DND-41 (cell line): Measurements from ENCODE around the gene MACROD2.

ENCODE experiments used
- EZH2 ChIP-seq: IDR thresholded peaks from 3 replicates; pipeline ENCODE4 v1.6.1; 2012; ENCODE audit warnings: borderline replicate concordance, low read depth, mild to moderate bottlenecking, moderate library complexity, low read length, inconsistent platforms; ENCODE audit not compliant: severe bottlenecking
- TF ChIP-seq, protein P1 (sequence below): IDR thresholded peaks from 2 replicates; pipeline ENCODE4 v1.5.1; 2012; ENCODE audit warnings: borderline replicate concordance, low read length, moderate library complexity, mild to moderate bottlenecking; ENCODE audit not compliant: poor library complexity, severe bottlenecking; ENCODE audit errors: extremely low read depth

DNA sequence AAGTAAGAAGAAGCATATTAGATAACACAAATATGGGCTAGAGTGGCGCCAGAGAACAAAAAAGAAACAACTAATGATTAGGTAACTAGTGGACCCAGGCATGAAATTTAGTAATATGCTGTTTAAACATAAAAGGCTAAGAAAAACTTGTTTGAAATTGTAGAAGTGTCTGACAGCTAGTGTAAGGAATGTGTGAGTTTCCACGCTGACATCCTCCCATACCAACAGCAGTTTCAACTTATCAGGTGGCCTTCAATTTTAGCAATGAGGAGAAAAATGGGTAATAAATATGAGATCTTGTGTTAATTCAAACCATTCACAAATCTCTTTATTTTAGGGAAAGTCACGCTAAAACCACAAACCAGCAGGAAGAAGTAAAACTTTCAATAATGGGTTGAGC is 782.3 kb downstream of the MACROD2 start:
- TF ChIP-seq, protein P1, sequence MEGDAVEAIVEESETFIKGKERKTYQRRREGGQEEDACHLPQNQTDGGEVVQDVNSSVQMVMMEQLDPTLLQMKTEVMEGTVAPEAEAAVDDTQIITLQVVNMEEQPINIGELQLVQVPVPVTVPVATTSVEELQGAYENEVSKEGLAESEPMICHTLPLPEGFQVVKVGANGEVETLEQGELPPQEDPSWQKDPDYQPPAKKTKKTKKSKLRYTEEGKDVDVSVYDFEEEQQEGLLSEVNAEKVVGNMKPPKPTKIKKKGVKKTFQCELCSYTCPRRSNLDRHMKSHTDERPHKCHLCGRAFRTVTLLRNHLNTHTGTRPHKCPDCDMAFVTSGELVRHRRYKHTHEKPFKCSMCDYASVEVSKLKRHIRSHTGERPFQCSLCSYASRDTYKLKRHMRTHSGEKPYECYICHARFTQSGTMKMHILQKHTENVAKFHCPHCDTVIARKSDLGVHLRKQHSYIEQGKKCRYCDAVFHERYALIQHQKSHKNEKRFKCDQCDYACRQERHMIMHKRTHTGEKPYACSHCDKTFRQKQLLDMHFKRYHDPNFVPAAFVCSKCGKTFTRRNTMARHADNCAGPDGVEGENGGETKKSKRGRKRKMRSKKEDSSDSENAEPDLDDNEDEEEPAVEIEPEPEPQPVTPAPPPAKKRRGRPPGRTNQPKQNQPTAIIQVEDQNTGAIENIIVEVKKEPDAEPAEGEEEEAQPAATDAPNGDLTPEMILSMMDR: no peak
- TF ChIP-seq EZH2: no peak
